Stimulated activated CD4-positive, alpha-beta T cell treated with anti-CD3 and anti-CD28 coated beads, Interleukin-15, amount 100 ng/mL, for 24 hours (primary cell): ENCODE measurements around the gene RIC1.
A peak's percentile ranks its signal among the peaks of the same experiment; 100 is the strongest.
"Not testable (repeated sequence)": the region's sequence is repeated elsewhere in the genome, so short reads cannot be mapped to it uniquely, and the experiment has no call there.

Experiments used
- DNase-seq: peaks from one replicate; pipeline ENCODE4 v3.0.0-alpha.2; 2020

The RIC1 gene, protein sequence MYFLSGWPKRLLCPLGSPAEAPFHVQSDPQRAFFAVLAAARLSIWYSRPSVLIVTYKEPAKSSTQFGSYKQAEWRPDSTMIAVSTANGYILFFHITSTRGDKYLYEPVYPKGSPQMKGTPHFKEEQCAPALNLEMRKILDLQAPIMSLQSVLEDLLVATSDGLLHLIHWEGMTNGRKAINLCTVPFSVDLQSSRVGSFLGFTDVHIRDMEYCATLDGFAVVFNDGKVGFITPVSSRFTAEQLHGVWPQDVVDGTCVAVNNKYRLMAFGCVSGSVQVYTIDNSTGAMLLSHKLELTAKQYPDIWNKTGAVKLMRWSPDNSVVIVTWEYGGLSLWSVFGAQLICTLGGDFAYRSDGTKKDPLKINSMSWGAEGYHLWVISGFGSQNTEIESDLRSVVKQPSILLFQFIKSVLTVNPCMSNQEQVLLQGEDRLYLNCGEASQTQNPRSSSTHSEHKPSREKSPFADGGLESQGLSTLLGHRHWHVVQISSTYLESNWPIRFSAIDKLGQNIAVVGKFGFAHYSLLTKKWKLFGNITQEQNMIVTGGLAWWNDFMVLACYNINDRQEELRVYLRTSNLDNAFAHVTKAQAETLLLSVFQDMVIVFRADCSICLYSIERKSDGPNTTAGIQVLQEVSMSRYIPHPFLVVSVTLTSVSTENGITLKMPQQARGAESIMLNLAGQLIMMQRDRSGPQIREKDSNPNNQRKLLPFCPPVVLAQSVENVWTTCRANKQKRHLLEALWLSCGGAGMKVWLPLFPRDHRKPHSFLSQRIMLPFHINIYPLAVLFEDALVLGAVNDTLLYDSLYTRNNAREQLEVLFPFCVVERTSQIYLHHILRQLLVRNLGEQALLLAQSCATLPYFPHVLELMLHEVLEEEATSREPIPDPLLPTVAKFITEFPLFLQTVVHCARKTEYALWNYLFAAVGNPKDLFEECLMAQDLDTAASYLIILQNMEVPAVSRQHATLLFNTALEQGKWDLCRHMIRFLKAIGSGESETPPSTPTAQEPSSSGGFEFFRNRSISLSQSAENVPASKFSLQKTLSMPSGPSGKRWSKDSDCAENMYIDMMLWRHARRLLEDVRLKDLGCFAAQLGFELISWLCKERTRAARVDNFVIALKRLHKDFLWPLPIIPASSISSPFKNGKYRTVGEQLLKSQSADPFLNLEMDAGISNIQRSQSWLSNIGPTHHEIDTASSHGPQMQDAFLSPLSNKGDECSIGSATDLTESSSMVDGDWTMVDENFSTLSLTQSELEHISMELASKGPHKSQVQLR (N-terminal part only)

DNA sequence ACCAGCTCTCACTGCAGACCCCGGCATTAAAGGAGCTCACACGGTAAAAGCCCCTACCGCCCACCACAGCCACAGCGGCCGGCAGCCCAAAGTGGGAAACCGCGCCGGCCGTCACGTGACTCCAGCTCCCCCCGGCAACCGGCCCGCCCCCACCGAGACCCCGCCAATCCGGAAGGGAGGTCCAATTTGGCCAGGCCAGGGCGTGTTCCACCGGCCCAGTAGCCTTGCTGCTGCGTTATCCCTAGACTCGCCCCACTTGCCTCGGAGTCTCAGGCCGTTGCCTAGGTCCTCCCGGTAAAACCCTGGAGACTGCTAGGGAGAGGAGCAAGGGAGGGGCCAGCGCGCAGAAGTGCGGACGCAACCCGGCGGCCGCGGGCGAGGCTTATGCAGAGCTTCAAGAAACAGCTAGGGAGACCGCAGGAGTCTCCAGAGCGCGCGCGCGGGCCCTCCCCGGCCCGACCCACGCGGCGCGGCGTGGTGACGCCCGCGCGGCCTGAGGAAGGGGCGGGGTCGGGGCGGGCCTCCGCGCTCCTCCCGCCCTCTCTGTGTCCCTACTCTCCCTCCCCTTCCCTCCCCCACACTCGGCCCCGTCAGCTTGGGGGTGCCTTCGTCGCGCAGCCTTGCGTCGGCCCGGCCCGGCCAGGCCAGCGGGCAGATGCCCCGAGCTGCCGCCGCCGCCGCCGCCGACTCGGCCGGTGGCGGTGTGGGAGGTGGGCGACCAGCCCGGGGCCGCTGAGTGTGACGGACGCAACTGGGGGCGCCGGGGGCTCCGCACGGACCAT lies at the start of gene RIC1:
RIC1 (plus strand) TSS at position 578 of the 782 bp plus-strand sequence; CDS start at position 781, 203 bp downstream.
- DNase-seq, result peak; percentile 92

GRCh38 chr9:5579881-5580280 lies 49.0 kb upstream of the RIC1 start:
- DNase-seq, result no peak

- no peak for DNase-seq
Measured at GRCh38 chr9:5580650-5581049, 48.3 kb upstream of the RIC1 start.

DNA sequence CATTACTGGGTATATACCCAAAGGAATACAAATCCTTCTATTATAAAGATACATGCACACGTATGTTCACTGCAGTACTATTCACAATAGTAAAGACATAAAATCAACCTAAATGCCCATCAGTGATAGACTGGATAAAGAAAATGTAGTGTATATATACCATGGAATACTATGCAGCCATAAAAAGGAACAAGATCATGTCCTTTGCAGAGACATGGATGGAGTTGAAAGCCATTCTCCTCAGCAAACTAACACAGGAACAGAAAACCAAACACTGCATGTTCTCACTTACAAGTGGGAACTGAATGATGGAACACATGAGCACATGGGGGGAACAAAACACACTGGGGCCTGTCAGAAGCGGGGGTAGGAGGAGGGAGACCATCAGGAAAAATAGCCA lies 47.2 kb upstream of the RIC1 start:
- DNase-seq, result not testable (repeated sequence)

GRCh38 chr9:5582835-5583195 lies 46.1 kb upstream of the RIC1 start:
- DNase-seq, result peak; percentile 43

DNA sequence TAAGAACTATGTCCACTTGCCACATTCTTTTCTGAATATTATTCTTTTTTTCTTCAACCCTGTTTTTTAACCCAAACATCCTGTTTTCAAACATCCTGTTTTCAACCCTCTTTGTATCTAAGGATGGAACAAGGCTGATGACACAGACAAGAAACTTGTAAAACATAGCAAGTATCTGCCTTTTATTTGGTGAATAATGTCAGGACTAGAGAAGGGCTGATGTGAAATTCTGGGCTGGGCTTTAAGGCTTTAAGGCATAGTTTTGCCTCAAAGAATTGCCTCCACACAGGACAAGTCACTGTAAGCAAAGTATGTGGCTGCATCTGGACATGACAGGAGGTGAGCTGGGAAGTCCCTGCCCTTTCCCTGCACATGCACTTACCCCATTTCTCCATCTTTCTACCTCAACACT lies 42.5 kb upstream of the RIC1 start:
- DNase-seq, result peak; percentile 24

- DNase-seq, result peak; percentile 72
Measured at GRCh38 chr9:5587024-5587423, 41.9 kb upstream of the RIC1 start.

DNA sequence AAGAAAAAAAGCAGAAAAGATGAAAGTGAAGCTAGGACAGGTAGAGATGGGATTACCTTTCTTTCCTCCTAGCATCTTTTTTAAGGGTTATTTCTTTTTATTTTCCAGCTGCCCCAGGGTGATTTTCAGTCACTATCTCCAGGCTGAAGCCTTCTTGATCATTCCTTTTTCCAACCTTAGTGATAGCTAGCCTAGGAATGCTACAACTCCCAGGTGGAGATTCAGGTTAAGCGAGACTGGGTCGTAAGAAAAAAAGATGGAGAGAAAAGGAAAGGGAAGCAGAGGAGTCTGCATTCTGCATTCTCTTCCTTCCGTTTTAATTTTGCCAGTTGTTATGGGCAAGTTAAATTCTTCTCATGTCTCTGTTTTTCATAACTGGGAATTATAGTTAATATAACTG lies 36.7 kb upstream of the RIC1 start:
- no peak for DNase-seq

GRCh38 chr9:5592904-5593303 lies 36.0 kb upstream of the RIC1 start:
- DNase-seq, result no peak

GRCh38 chr9:5593904-5594303 lies 35.0 kb upstream of the RIC1 start:
- DNase-seq, result no peak

DNA sequence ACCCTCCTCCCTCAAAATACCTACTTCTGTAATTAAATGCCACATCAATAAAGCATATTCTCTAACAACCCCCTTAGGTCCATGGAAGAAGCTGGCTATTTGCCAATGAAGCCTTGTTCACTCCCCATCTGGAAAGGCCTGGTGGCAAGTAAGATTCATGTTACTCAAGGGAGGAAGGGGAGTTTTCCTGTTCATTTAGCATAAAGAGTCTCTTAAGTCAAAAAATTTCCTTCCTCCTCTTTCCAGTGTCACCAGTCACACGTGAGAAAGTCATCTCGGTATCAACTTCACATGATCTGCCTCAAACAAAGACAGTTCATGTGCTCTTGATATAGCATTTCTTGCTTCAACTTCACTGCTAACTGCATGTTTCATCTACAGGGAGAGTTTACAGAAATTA lies 32.7 kb upstream of the RIC1 start:
- no peak for DNase-seq

GRCh38 chr9:5608298-5609225 lies 20.3 kb upstream of the RIC1 start:
- no peak for DNase-seq

- DNase-seq, result no peak
Measured at GRCh38 chr9:5609226-5609596, 19.7 kb upstream of the RIC1 start.

DNA sequence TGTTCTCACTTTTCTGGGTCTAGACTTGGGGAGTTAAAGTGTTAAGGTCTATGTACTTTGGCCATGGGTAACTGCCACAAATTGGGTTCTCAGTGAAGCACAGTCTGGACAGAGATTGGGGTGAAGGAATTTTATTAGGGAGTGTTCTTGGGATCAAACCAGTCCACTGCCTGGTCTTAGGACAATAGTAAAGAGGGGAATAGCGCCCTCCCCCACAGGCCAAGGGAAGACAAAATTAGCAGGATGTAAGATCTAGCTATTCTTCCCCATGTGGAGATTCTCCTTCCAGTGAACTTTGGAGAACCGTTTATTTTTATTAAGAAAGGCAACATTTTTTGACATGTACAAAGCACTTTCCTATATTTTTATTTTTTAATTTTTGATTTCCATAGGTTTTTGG lies 18.4 kb upstream of the RIC1 start:
- no peak for DNase-seq

DNA sequence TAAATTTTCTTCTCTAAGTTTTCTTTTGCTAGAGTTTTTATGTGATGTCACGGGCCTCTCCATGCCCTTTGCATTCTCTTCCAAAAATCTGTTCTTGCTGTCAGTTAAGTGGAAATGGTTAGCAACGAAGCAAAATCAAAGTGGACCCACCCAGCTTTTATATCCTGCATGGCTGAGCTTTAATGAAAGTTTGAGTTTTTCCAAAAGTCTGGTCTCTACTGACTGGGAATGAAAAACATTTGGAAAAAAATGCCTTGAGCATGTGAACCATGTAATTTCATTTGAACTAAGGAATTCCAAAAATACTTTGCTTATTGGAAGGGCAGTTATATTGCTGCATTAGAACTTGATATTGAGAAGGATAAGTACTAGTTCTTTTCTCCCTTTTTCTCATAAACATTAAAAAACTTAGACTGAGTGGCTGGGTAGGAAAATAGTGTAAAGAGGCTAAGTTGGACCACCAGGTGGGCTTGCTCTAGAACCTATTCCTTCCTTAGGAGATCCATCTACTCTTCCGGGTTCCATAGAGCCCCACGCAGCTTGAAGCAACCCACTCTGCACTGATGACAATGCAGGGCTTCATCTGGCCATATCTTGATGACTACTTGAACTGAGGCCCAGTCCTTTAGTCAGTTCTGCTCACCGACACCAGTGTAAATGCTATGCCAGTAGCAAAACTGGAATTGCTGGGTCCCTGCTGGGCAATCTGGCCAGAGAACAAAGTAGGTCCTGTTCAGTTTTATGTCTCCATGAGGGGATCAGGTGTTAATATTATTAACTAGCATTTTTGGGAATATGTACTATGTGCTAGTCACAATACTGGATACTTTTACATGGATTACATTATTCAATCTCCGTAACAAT lies 17.4 kb upstream of the RIC1 start:
- DNase-seq, result no peak

GRCh38 chr9:5612185-5612530 lies 16.7 kb upstream of the RIC1 start:
- DNase-seq, result no peak

GRCh38 chr9:5614192-5614591 lies 14.7 kb upstream of the RIC1 start:
- no peak for DNase-seq

DNA sequence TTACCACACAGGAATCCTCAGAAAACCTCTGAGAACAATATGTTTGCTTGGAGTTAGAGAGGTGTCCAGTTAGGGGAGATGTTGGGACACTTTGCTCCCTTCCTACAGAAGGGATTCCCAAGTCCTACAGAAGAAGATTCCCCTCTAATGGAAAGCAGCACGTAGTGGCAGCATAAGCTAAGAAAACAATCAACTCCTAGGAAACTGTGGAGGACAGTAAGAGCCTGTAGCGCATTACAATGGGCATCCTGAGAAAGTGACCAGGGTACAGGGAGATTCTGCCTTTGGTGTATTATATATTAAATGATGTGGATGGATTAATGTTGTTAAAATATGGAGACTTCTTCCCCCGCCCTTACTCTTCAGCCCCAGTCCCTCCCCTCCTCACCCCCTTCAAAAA lies 13.9 kb upstream of the RIC1 start:
- DNase-seq, result no peak

DNA sequence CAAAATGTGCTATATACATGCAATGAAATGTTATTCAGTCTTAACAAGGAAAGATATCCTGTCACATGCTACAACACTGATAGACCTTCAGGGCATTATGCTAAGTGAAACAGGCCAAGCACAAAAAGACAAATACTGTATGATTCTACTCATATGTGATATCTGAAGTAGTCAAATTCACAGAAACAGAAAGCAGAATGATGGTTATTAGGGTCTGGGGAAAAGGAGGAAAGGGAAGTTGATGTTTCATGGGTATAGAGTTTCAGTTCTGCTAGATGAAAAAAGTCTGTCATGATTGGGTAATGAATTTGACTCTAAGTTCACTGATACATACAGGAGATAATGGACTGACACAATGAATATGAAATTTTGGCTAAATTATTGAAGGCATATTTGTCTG lies 11.2 kb upstream of the RIC1 start:
- no peak for DNase-seq

- no peak for DNase-seq
Measured at GRCh38 chr9:5620494-5620893, 8.4 kb upstream of the RIC1 start.
